Measurements from ENCODE around the gene ATP6V1B1.

ATP6V1B1 gene

GRCh38 chr2:70928366-70928765, 7.3 kb upstream of the ATP6V1B1 start:
- no peak for DNase-seq

- DNase-seq = no peak
These were observed 5.0 kb upstream of the ATP6V1B1 start for GRCh38 chr2:70930371-70931329.

- DNase-seq = no peak
These were observed 4.2 kb upstream of the ATP6V1B1 start for GRCh38 chr2:70931376-70932000.

- DNase-seq = no peak
These were observed 3.0 kb upstream of the ATP6V1B1 start for GRCh38 chr2:70932631-70933230.

GRCh38 chr2:70934981-70935380, 719 bp upstream of the ATP6V1B1 start:
- DNase-seq = no peak

GRCh38 chr2:70936165-70936978, 672 bp downstream of the ATP6V1B1 start:
- DNase-seq = peak; percentile 11

- no peak for DNase-seq
These were observed 1.5 kb downstream of the ATP6V1B1 start for GRCh38 chr2:70936979-70937811.

GRCh38 chr2:70937866-70938585, 2.3 kb downstream of the ATP6V1B1 start:
- DNase-seq = no peak

- no peak for DNase-seq
These were observed 2.9 kb downstream of the ATP6V1B1 start for GRCh38 chr2:70938586-70938950.

- no peak for DNase-seq
These were observed 3.5 kb downstream of the ATP6V1B1 start for GRCh38 chr2:70939001-70939838.

GRCh38 chr2:70939839-70940580, 4.3 kb downstream of the ATP6V1B1 start:
- no peak for DNase-seq

- DNase-seq = no peak
These were observed 5.5 kb downstream of the ATP6V1B1 start for GRCh38 chr2:70941186-70941585.

- DNase-seq = no peak
These were observed 6.0 kb downstream of the ATP6V1B1 start for GRCh38 chr2:70941701-70942100.

- DNase-seq = no peak
These were observed 6.9 kb downstream of the ATP6V1B1 start for GRCh38 chr2:70942396-70943204.

GRCh38 chr2:70943205-70943871, 7.6 kb downstream of the ATP6V1B1 start:
- no peak for DNase-seq

GRCh38 chr2:70944111-70944690, 8.5 kb downstream of the ATP6V1B1 start:
- DNase-seq = no peak

- DNase-seq = peak; percentile 66
These were observed 11.2 kb downstream of the ATP6V1B1 start for GRCh38 chr2:70946832-70947442.

Data from DMS79 treated with DMSO at 0.1 percent for 48 hours (cell line).